Hepatocyte (in vitro differentiated cells): ENCODE measurements around the gene ARL8B. TPM values are rescaled to one million over a fixed set of nuclear protein-coding genes. Genes with fewer than 3 reads are reported as not detected.
A peak's percentile ranks its signal among the peaks of the same experiment; 100 is the strongest.

ENCODE experiments used
- DNase-seq: peaks from one replicate; pipeline ENCODE4 v3.0.0-alpha.2; 2016; ENCODE audit warnings: low spot score
- H2AFZ ChIP-seq: fragments of 200-600 bp; sonication (generic); 2 replicates; pipeline ENCODE4 v1.6.0; 2016; ENCODE audit warnings: antibody characterized with exemption, mild to moderate bottlenecking
- H3K27ac ChIP-seq: fragments of 200-600 bp; sonication (generic); 2 replicates; pipeline ENCODE4 v1.5.1; 2016; ENCODE audit warnings: mild to moderate bottlenecking
- H3K27me3 ChIP-seq: fragments of 200-600 bp; sonication (generic); 2 replicates; pipeline ENCODE4 v1.6.1; 2016
- H3K36me3 ChIP-seq: fragments of 200-600 bp; sonication (generic); replicated peaks from 2 replicates; pipeline ENCODE4 v1.5.1; 2016; ENCODE audit warnings: low read depth; ENCODE audit not compliant: insufficient read depth
- H3K4me1 ChIP-seq: fragments of 200-600 bp; sonication (generic); 2 replicates; pipeline ENCODE4 v1.5.1; 2016; ENCODE audit warnings: mild to moderate bottlenecking, moderate library complexity; ENCODE audit not compliant: insufficient read depth
- H3K4me2 ChIP-seq: fragments of 200-600 bp; sonication (generic); 2 replicates; pipeline ENCODE4 v1.6.0; 2016
- H3K4me3 ChIP-seq: fragments of 200-600 bp; sonication (generic); 2 replicates; pipeline ENCODE4 v1.5.1; 2016; ENCODE audit warnings: mild to moderate bottlenecking
- H3K79me2 ChIP-seq: fragments of 200-600 bp; sonication (generic); 2 replicates; pipeline ENCODE4 v1.6.0; 2017; ENCODE audit warnings: mild to moderate bottlenecking
- H3K9me2 ChIP-seq: fragments of 200-600 bp; sonication (generic); replicated peaks from 2 replicates; pipeline ENCODE4 v1.6.0; 2017; ENCODE audit warnings: mild to moderate bottlenecking; ENCODE audit not compliant: insufficient read depth
- H3K9me3 ChIP-seq: fragments of 200-600 bp; sonication (generic); 2 replicates; pipeline ENCODE4 v1.5.1; 2016; ENCODE audit warnings: low read depth, mild to moderate bottlenecking
- H4K20me1 ChIP-seq: fragments of 200-600 bp; sonication (generic); 2 replicates; pipeline ENCODE4 v1.6.0; 2016; ENCODE audit warnings: mild to moderate bottlenecking; ENCODE audit not compliant: insufficient read depth, poor library complexity, severe bottlenecking
- CTCF ChIP-seq: fragments of 200-600 bp; sonication (generic); IDR thresholded peaks from 2 replicates; pipeline ENCODE4 v1.5.1; 2016; ENCODE audit warnings: antibody characterized with exemption, mild to moderate bottlenecking; ENCODE audit not compliant: poor library complexity
- EZH2 ChIP-seq: fragments of 200-600 bp; sonication (generic); IDR thresholded peaks from 2 replicates; pipeline ENCODE4 v1.6.1; 2016; ENCODE audit warnings: antibody characterized with exemption, mild to moderate bottlenecking, borderline replicate concordance
- EZH2phosphoT487 ChIP-seq: fragments of 200-600 bp; sonication (generic); IDR thresholded peaks from one replicate; pipeline ENCODE4 v1.6.1; 2018; ENCODE audit warnings: antibody characterized with exemption, mild to moderate bottlenecking, low read depth, moderate library complexity; ENCODE audit not compliant: unreplicated experiment, severe bottlenecking
- WGBS: methylation state at CpG from one replicate; pipeline ENCODE4 v1.1.6; 2016; ENCODE audit warnings: low lambda C conversion rate; ENCODE audit errors: missing lambda C conversion rate; 5-methylcytosine and 5-hydroxymethylcytosine counted together
- polyA plus RNA-seq: library from polyadenylated mRNA; unstranded; fragments of >200 nt; fragmentation: Nextera tagmentation; extraction: Ambion mirVana; gene quantifications from 2 replicates; pipeline ENCODE4 v1.2.1, GENCODE V29; 2016
- total RNA-seq: library from RNA; depleted of rRNA; stranded (reverse); fragments of >200 nt; gene quantifications from 2 replicates; pipeline ENCODE4 v1.2.3, GENCODE V29; 2014

ARL8B gene
- total and polyA plus RNA-seq, 2 experiments from 2014 or later = 58.1 to 94.4 TPM

- H3K4me3 ChIP-seq = no peak overlapping the region
- no peak overlapping the region for H3K27ac ChIP-seq
- no peak overlapping the region for H2AFZ ChIP-seq
- H3K36me3 ChIP-seq = peaks cover 9% of the 10 kb centered on the region
- no peak for DNase-seq
- no peaks in the 10 kb centered on the region for H3K4me1 ChIP-seq
- no peaks in the 10 kb centered on the region for H3K27me3 ChIP-seq
- H3K79me2 ChIP-seq = no peaks in the 10 kb centered on the region
- no peaks in the 10 kb centered on the region for H4K20me1 ChIP-seq
- TF ChIP-seq CTCF (no peak), EZH2phosphoT487 (no peak), EZH2 (no peak)
- H3K4me2 ChIP-seq = no peak overlapping the region
- H3K9me3 ChIP-seq = no peaks in the 10 kb centered on the region
- WGBS = 70% methylated on average over 7 of the region's 7 CpGs
- no peaks in the 10 kb centered on the region for H3K9me2 ChIP-seq
Measured at GRCh38 chr3:5213574-5213966, 91.5 kb downstream of the ARL8B start.

GRCh38 chr3:5214352-5214751, 92.3 kb downstream of the ARL8B start:
- no peak overlapping the region for H3K27ac ChIP-seq
- H3K9me3 ChIP-seq = no peaks in the 10 kb centered on the region
- no peak overlapping the region for H3K4me2 ChIP-seq
- H3K79me2 ChIP-seq = no peaks in the 10 kb centered on the region
- no peaks in the 10 kb centered on the region for H4K20me1 ChIP-seq
- TF ChIP-seq EZH2phosphoT487 = no peak
- no peak for TF ChIP-seq EZH2
- TF ChIP-seq CTCF = no peak
- no peaks in the 10 kb centered on the region for H3K4me1 ChIP-seq
- H3K4me3 ChIP-seq = no peak overlapping the region
- no peaks in the 10 kb centered on the region for H3K27me3 ChIP-seq
- 90% methylated on average over 9 of the region's 9 CpGs for WGBS
- H2AFZ ChIP-seq = no peak overlapping the region
- H3K9me2 ChIP-seq = no peaks in the 10 kb centered on the region
- no peak for DNase-seq
- peaks cover 5% of the 10 kb centered on the region for H3K36me3 ChIP-seq

- Histone ChIP-seq H3K9me3 (no peaks in the 10 kb centered on the region), H3K4me2 (peak overlapping the region; percentile 6), H3K4me3 (no peak overlapping the region), H3K4me1 (no peaks in the 10 kb centered on the region), H3K9me2 (no peaks in the 10 kb centered on the region), H3K27me3 (no peaks in the 10 kb centered on the region), H2AFZ (no peak overlapping the region), H3K79me2 (no peaks in the 10 kb centered on the region), H3K27ac (no peak overlapping the region), H3K36me3 (no peaks in the 10 kb centered on the region), H4K20me1 (no peaks in the 10 kb centered on the region)
- peak; percentile 35 for DNase-seq
- TF ChIP-seq CTCF = no peak
- no peak for TF ChIP-seq EZH2
- TF ChIP-seq EZH2phosphoT487 = no peak
- 74% methylated on average over 9 of the region's 9 CpGs for WGBS
Measured at GRCh38 chr3:5217824-5218595, 95.9 kb downstream of the ARL8B start.
